ENCODE results near the gene HOXB13.

DNA sequence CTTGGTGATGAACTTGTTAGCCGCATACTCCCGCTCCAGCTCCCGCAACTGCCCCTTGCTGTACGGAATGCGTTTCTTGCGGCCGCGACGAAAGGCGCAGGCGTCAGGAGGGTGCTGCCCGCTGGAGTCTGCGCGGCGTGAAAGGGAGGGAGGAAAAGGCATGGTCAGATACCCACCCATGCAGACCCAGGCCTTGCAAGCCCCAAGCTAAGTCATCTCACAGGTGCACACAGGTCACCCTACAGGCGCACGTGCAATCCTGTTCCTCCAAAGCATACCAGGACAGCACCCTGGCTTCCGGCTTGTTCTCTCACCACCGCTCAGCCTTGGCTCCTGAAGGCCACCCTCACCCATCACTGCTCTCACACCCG is 1.6 kb downstream of the HOXB13 start:
- TF ChIP-seq REST (IDR thresholded peaks at IDR 0.05; ENCODE audit: low read depth): no peak
- TF ChIP-seq EGR1 (IDR thresholded peaks at IDR 0.05): no peak
- TF ChIP-seq TEAD4 (IDR thresholded peaks at IDR 0.05): no peak
- TF ChIP-seq YY1 (IDR thresholded peaks at IDR 0.05; ENCODE audit: low read depth): no peak
